OCI-LY3 (cell line): ENCODE results near the gene GNAS-AS1.

Experiments
- CTCF ChIP-seq: fragments of 200-600, 300-600 bp; sonication (generic); IDR thresholded peaks from 2 replicates; pipeline ENCODE4 v1.5.1; 2014; ENCODE audit warnings: antibody characterized with exemption, low read length, low read depth
- EZH2phosphoT487 ChIP-seq: fragments of 200-600 bp; shearing (Covaris generic); IDR thresholded peaks from 2 replicates; pipeline ENCODE4 v1.6.1; 2018; ENCODE audit warnings: antibody characterized with exemption, mixed run types, low read depth

DNA sequence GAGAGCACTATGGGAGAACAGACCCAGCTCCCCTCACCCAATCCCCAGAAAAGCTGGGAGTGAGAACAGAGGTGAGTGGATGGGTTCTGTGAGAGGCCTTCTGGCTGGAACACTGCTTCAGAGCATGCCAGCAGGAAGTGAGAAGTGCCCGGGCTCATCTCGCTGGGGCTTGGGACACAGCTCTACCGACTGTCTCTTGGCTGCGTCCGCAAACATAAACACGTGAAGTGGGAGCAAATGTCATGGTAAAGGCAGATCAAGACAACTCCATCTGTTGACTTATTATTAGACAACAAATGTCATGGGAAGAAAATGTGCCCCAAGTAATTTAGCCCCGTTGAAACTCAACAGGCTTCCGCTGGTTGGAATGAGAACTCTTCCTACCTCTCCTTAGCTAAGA, 25.9 kb downstream of the GNAS-AS1 start:
- TF ChIP-seq CTCF (no peak), EZH2phosphoT487 (no peak)
